HG02798 (cell line): Measurements from ENCODE around the gene RNMT.
"Not testable (repeated sequence)": the region's sequence is repeated elsewhere in the genome, so short reads cannot be mapped to it uniquely, and the experiment has no call there.

ENCODE experiments used
- ATAC-seq: cut with Tn5 transposase; IDR thresholded peaks from one replicate; pipeline ENCODE4 v1.9.1; 2021; ENCODE audit warnings: mild to moderate bottlenecking; ENCODE audit not compliant: unreplicated experiment, poor library complexity

The RNMT gene

GRCh38 chr18:13730481-13730880, 4.0 kb downstream of the RNMT start:
- ATAC-seq = no peak

DNA sequence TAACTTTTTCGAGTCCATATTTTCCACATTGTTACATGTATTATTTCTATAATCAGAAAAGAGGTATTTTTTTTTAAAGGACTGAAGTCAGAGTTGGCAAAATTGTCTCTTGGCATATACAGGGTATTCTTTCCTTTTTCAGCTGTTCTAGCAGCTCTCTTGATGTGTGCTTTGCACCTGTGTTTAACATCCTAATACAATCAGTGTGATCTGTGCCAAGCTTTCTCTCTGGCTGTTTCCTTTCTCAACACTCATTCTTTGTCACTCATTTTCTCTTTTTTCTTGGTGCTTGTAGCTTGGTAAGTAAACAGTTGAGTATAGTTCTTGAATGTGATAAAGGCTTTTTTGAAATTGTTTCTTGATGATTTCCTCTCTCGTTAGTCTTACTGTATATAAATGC, 9.2 kb downstream of the RNMT start:
- ATAC-seq = no peak

GRCh38 chr18:13745696-13746095, 19.2 kb downstream of the RNMT start:
- no peak for ATAC-seq

GRCh38 chr18:13746633-13747032, 20.2 kb downstream of the RNMT start:
- ATAC-seq = no peak

- ATAC-seq = not testable (repeated sequence)
Observed at GRCh38 chr18:13751599-13751998, 25.1 kb downstream of the RNMT start.

- no peak for ATAC-seq
Observed at GRCh38 chr18:13756261-13756660, 29.8 kb downstream of the RNMT start.

GRCh38 chr18:13756671-13757070, 30.2 kb downstream of the RNMT start:
- ATAC-seq = no peak

DNA sequence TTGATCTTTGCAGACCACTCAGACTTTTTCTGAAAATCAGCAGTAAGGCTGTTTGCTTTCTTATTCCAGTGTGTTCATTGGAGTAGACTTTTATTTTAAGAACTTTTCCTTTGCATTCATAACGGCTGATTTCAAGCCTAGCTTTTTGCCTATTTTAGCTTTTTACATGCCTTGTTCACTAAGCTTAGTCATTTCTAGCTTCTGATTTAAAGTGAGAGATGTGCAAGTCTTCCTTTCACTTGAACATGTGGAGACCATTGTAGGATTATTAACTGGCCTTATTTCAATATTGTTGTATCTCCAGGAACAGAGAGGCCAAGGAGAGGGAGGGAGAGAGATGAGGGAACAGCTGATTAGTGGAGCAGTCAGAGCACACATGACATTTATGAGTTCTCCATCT, 32.1 kb downstream of the RNMT start:
- ATAC-seq = no peak

GRCh38 chr18:13760047-13760446, 33.6 kb downstream of the RNMT start:
- no peak for ATAC-seq

DNA sequence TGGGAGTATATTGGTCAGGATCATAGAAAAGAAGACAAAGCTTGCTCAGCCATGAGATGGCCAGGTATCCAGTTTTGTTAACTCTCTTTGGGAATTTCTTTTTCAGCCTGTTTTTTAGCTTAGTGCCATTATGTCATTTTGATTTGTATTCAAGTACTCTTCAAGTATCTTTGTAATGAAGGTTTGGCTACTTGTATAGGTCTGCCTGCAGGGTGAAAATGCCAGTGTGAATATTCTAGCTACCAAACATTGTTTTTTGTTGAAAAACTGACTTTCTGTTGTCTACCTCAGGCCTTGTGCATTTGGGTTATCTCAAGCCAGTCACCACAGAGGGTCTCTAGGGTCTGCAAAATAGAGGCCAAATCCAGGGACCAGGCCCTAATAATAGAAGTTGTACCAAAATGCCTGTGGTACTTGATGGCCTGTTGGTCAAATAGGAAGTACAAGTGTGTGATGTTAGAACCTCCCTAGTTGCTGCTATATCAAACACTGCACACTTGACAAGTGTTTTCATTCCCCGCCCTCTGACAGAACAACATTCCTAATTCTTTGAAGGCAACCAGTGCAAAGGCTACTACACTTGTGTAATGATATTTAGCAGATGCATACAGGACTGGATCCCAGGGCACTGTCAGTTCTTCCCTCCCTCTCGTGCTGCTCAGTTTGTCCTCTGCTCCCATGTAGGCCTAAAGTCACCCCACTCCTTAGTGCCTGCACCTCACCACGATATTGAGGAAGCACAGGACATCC, 36.4 kb downstream of the RNMT start:
- no peak for ATAC-seq

DNA sequence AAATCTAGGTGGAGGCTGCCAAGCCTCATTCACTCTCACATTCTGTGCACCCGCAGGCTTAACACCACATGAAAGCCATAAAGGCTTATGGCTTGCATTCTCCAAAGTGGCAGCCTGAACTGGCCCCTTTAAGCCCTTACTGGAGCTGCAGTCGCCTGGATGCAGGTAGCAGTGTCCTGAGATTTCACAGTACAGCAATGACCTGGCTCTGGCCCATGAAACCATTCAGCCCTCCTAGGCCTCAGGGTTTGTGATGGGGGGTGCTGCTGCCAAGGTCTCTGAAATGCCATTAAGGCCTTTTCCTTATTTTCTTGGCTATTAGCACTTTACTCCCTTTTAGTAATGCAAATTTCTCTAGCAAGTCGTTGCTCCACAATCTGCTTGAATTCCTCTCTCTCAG, 48.6 kb downstream of the RNMT start:
- no peak for ATAC-seq

GRCh38 chr18:13791181-13791580, 64.7 kb downstream of the RNMT start:
- no peak for ATAC-seq

DNA sequence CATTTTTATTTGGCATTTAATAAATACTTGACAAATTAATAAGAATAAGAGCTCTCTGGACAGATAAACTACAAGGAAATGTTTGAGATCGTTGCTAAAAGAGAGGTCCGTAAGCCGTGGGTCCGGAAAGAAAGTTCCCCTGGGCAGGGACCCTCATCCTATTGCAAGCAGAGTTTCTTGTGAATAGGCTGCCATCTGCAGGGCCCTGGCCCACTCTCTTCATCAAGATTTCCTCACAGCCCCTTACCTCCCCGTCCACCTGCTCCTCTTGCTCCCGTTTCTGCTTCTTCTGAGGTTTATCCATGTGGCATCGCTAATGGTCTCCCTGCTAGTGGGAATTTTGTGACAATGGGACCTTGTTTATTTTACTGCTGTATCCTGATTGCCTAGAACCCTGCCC, 67.3 kb downstream of the RNMT start:
- no peak for ATAC-seq

GRCh38 chr18:13796515-13796914, 70.0 kb downstream of the RNMT start:
- no peak for ATAC-seq

DNA sequence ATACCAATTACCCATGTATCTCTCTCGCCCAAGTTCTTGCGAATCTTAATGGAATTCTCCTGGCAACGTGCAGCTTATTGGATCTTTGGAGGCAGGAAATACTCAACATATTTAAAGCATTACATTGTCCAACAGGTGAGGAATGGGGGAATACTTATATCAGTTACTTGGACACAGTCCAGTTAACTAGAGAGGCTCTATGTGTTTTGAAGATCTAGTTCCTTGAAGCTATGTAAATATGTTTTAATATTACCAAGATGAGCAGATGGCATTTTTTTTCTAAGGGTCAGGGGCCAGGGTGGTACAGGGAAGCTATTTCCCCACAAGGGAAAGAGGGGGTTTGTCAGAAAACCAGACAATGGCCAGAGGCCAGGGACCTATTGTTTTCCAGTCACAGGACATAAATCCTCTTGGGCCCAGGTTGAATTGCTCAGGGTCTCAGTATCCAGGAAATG, 70.7 kb downstream of the RNMT start:
- no peak for ATAC-seq

DNA sequence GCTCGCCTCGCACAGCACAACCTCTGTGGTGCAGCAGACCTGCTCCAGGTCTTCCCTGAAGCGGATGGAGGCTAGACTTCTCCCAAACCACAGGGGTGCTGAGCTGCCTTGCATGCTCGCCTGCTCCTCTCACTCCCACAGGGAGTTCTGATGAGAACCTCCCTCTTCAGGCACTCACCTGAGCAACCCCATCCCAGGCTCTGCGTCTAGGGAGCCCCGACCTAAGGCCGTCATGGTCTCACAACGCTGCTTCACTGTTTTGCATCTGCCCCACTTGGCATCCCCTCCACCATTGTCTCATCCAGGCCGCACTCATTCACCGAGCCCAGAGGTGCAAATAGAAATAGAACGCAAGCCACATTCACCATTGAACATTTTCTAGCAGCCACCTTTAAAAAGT, 72.9 kb downstream of the RNMT start:
- no peak for ATAC-seq

DNA sequence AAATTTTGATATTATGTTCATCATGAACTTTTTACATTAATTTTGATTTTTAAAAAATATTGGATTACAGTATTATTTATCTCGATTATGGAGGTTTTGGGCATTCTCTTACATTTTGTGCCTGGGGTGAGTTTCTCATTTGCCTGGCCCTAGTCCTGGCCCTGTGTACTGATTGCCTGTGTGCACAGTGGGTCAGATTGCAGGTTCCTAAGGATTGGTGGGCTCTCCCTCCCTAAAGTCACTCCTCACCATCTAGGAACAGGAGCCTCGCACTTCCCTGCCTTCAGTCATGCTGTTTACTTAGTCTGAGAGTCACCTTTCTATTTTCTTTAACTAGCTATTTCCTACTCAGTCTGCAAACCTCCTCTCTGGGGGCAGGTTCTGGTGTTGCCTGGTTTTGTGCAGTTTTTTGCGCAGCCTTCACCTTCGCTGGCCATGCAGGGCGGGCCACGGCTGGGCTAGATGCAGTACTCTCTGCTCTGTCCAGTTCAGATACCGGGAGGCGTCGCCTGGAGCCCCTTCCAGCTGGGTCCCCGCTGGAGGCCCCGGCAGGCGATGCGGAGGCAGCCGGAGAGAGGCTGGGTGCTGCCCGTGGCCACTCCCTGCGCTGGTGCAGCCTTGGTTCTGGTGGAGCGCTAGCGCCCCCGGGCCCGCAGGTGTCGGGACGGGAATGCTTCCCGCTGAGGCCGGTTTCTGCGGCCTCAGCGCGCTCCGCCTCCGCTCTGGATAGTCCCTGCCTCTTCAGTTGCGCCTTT, 74.2 kb downstream of the RNMT start:
- no peak for ATAC-seq

- no peak for ATAC-seq
Observed at GRCh38 chr18:13801260-13801601, 74.8 kb downstream of the RNMT start.

GRCh38 chr18:13804305-13804704, 77.8 kb downstream of the RNMT start:
- no peak for ATAC-seq

DNA sequence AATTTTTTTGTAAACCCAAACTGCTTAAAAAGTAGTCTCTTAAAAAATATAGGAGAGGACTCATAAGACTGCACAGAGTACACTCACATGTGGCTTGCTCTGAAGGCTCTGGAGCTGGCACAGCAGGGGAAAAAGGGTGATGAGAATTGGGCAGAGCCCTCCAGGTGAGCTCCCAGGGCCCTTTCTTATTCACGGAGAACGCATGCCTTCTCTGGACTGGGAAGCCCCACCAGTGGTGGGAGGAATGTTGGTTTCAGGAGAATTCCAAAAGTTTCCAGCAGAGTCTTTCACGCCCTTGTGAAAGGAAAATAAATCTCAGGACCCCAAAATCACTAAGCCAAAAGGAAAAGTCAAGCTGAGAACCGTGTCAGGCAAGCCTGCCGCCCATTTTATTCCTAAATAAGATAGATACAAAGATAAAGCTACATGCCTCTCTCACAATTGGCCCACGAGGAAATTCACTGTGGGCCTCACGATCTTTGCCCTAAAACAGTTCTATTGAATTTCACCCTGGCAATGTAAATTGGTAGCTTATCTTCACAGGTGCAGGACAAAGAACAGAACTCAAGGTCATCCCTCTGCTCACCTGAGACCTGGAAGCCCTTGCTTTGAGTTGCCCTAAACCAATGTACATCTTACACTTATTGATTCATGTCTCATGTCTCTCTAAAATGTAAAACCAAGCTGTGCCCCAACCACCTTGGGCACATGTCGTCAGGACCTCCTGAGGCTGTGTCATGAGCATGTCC, 82.0 kb downstream of the RNMT start:
- ATAC-seq = no peak

- ATAC-seq = no peak
Observed at GRCh38 chr18:13809043-13809430, 82.6 kb downstream of the RNMT start.
